K562 (cell line): ENCODE results near the gene PUSL1. TPM values are rescaled to one million over a fixed set of nuclear protein-coding genes. Genes with fewer than 3 reads are reported as not detected.

Experiments
- DPF2 ChIP-seq: fragments of 450-650 bp; IDR thresholded peaks from 2 replicates; pipeline ENCODE4 v1.6.1; 2016
- EHMT2 ChIP-seq: fragments of 450-650 bp; IDR thresholded peaks from 2 replicates; pipeline ENCODE4 v1.6.1; 2018; ENCODE audit warnings: antibody characterized with exemption
- GATA2 ChIP-seq: sonication (generic); formaldehyde crosslinking; IDR thresholded peaks from 2 replicates; pipeline ENCODE4 v1.4.0; 2020; ENCODE audit warnings: mild to moderate bottlenecking, missing genetic modification reagents
- HNRNPLL ChIP-seq: fragments of 200-400 bp; formaldehyde crosslinking; IDR thresholded peaks from 2 replicates; pipeline ENCODE4 v1.6.1; 2017; ENCODE audit warnings: low read length, low read depth, mild to moderate bottlenecking; ENCODE audit not compliant: poor library complexity, severe bottlenecking
- LARP7 ChIP-seq: fragments of 450-650 bp; IDR thresholded peaks from 2 replicates; pipeline ENCODE4 v1.6.1; 2016
- MAFF ChIP-seq: IDR thresholded peaks from 2 replicates; pipeline ENCODE4 v1.6.1; 2012; ENCODE audit warnings: low read length, improper control_type of control experiment
- MEIS2 ChIP-seq: fragments of 450-650 bp; IDR thresholded peaks from 2 replicates; pipeline ENCODE4 v1.6.1; 2014; ENCODE audit warnings: mild to moderate bottlenecking; ENCODE audit not compliant: partially characterized antibody
- SIN3A ChIP-seq, 2 experiments: fragments of 150-350 bp in 1 of 2; IDR thresholded peaks; 2 replicates each; pipeline ENCODE4 v1.6.1; 2011 to 2016; ENCODE audit warnings: borderline replicate concordance in 2 of 2, low read depth in 2 of 2, low read length in 2 of 2, mild to moderate bottlenecking in 2 of 2, moderate library complexity in 2 of 2; ENCODE audit not compliant: control insufficient read depth in 1 of 2
- SLC30A9 ChIP-seq: fragments of 250-450 bp; sonication (Bioruptor Pico); IDR thresholded peaks from 2 replicates; pipeline ENCODE4 v1.8.0; 2022; ENCODE audit warnings: mild to moderate bottlenecking, moderate library complexity
- SMAD4 ChIP-seq: fragments of 250-450 bp; sonication (Bioruptor Pico); conservative IDR thresholded peaks from 2 replicates; pipeline ENCODE4 v1.8.0; 2021; ENCODE audit warnings: inconsistent platforms, mild to moderate bottlenecking, moderate library complexity
- SMARCB1 ChIP-seq: IDR thresholded peaks from 2 replicates; pipeline ENCODE4 v1.6.1; 2011; ENCODE audit warnings: improper control_type of control experiment, low read depth; ENCODE audit not compliant: insufficient read length
- SRSF3 ChIP-seq: fragments of 200-400 bp; formaldehyde crosslinking; IDR thresholded peaks from 2 replicates; pipeline ENCODE4 v1.6.1; 2016; ENCODE audit warnings: mild to moderate bottlenecking, low read length, moderate library complexity; ENCODE audit not compliant: insufficient read depth
- TBL1XR1 ChIP-seq, 2 experiments: IDR thresholded peaks; 2 replicates each; pipeline ENCODE4 v1.6.1; 2012; ENCODE audit warnings: improper control_type of control experiment in 2 of 2, low read length in 2 of 2, mild to moderate bottlenecking in 1 of 2
- TCF7L2 ChIP-seq: fragments of 150-350 bp; IDR thresholded peaks from 2 replicates; pipeline ENCODE4 v1.6.1; 2016; ENCODE audit warnings: low read depth, mild to moderate bottlenecking, low read length, moderate library complexity
- THRB ChIP-seq: fragments of 450-650 bp; formaldehyde crosslinking; conservative IDR thresholded peaks from 2 replicates; pipeline ENCODE4 v1.4.0; 2022; ENCODE audit warnings: mild to moderate bottlenecking, missing genetic modification characterization
- ZC3H8 ChIP-seq: fragments of 450-650 bp; IDR thresholded peaks from 2 replicates; pipeline ENCODE4 v1.6.1; 2017
- ZNF232 ChIP-seq: sonication (generic); formaldehyde crosslinking; IDR thresholded peaks from 2 replicates; pipeline ENCODE4 v1.8.0; 2022; ENCODE audit warnings: mild to moderate bottlenecking, missing genetic modification reagents
- ZNF324 ChIP-seq: fragments of 250-450 bp; sonication (Bioruptor Pico); IDR thresholded peaks from 2 replicates; pipeline ENCODE4 v1.4.0; 2020; ENCODE audit warnings: mild to moderate bottlenecking
- ZNF780A ChIP-seq: fragments of 250-450 bp; sonication (Bioruptor Pico); IDR thresholded peaks from 2 replicates; pipeline ENCODE4 v1.5.0; 2021; ENCODE audit warnings: mild to moderate bottlenecking
- polyA plus RNA-seq, 8 experiments: library from polyadenylated mRNA; depleted of rRNA in 4 of 8; stranded (reverse) in 5 of 8; unstranded in 3 of 8; fragments of >200 nt; fragmentation: Nextera tagmentation in 2 of 8; fragmentation: Illumina TruSeq in 1 of 8; extraction: Ambion mirVana in 2 of 8; extraction: Trizol in 1 of 8; gene quantifications; 2 replicates each; pipeline versions ENCODE4 v1.2.1 to v1.2.3, GENCODE V29; 2011 to 2014; ENCODE audit warnings: inconsistent platforms in 1 of 8, missing spikeins in 1 of 8
- total RNA-seq, 7 experiments: library from RNA; depleted of rRNA in 6 of 7; stranded (reverse); fragments of >200 nt in 6 of 7; fragmentation: Illumina TruSeq in 2 of 7; extraction: Trizol in 2 of 7; gene quantifications; 2 replicates each; pipeline versions ENCODE4 v1.2.1 to v1.2.3, GENCODE V29; 2011 to 2021; ENCODE audit warnings: low replicate concordance in 1 of 7
- TF ChIP-seq, protein P1 (sequence below): sonication (generic); formaldehyde crosslinking; IDR thresholded peaks from 2 replicates; pipeline ENCODE4 v1.8.1; 2023; ENCODE audit warnings: mild to moderate bottlenecking, missing genetic modification reagents, moderate library complexity
- TF ChIP-seq, protein P2 (sequence below): IDR thresholded peaks from 2 replicates; pipeline ENCODE4 v1.6.1; 2014; ENCODE audit warnings: antibody characterized with exemption
- TF ChIP-seq, protein P3 (sequence below): fragments of 200-800 bp; sonication (Bioruptor generic); IDR thresholded peaks from 2 replicates; pipeline ENCODE4 v1.6.1; 2016; ENCODE audit warnings: missing genetic modification characterization, missing compliant biosample characterization

Gene PUSL1
- total and polyA plus RNA-seq, 9 of the 15 experiments (the other 6 are each of a cell fraction or from before 2014, with no cell fraction given): 0.62 to 86.9 (median 13.6) TPM

- TF ChIP-seq LARP7 (no peak), SIN3A (IDR thresholded peaks at IDR 0.05; ENCODE audit: borderline replicate concordance in 2 of 2, control insufficient read depth in 1 of 2, low read depth in 2 of 2, low read length in 2 of 2) (peak in 1 of 2 experiments; percentile 73; a peak in 1 of 4 replicates), SRSF3 (no peak), GATA2 (no peak), ZNF780A (CRISPR knock-in tag) (no peak), ZC3H8 (no peak), ZNF324 (CRISPR knock-in tag) (no peak), MEIS2 (no peak), SMARCB1 (no peak), HNRNPLL (no peak), DPF2 (no peak), MAFF (no peak), THRB (CRISPR knock-in tag) (no peak), TBL1XR1 (IDR thresholded peaks at IDR 0.05; ENCODE audit: low read length in 2 of 2) (no peak), ZNF232 (CRISPR knock-in tag) (no peak), EHMT2 (no peak), TCF7L2 (no peak), SMAD4 (CRISPR knock-in tag) (no peak), SLC30A9 (CRISPR knock-in tag) (no peak)
- TF ChIP-seq, protein P1, sequence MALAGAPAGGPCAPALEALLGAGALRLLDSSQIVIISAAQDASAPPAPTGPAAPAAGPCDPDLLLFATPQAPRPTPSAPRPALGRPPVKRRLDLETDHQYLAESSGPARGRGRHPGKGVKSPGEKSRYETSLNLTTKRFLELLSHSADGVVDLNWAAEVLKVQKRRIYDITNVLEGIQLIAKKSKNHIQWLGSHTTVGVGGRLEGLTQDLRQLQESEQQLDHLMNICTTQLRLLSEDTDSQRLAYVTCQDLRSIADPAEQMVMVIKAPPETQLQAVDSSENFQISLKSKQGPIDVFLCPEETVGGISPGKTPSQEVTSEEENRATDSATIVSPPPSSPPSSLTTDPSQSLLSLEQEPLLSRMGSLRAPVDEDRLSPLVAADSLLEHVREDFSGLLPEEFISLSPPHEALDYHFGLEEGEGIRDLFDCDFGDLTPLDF (CRISPR knock-in tag): no peak
- TF ChIP-seq, protein P2, sequence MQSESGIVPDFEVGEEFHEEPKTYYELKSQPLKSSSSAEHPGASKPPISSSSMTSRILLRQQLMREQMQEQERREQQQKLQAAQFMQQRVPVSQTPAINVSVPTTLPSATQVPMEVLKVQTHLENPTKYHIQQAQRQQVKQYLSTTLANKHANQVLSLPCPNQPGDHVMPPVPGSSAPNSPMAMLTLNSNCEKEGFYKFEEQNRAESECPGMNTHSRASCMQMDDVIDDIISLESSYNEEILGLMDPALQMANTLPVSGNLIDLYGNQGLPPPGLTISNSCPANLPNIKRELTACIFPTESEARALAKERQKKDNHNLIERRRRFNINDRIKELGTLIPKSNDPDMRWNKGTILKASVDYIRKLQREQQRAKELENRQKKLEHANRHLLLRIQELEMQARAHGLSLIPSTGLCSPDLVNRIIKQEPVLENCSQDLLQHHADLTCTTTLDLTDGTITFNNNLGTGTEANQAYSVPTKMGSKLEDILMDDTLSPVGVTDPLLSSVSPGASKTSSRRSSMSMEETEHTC: no peak
- TF ChIP-seq, protein P3, sequence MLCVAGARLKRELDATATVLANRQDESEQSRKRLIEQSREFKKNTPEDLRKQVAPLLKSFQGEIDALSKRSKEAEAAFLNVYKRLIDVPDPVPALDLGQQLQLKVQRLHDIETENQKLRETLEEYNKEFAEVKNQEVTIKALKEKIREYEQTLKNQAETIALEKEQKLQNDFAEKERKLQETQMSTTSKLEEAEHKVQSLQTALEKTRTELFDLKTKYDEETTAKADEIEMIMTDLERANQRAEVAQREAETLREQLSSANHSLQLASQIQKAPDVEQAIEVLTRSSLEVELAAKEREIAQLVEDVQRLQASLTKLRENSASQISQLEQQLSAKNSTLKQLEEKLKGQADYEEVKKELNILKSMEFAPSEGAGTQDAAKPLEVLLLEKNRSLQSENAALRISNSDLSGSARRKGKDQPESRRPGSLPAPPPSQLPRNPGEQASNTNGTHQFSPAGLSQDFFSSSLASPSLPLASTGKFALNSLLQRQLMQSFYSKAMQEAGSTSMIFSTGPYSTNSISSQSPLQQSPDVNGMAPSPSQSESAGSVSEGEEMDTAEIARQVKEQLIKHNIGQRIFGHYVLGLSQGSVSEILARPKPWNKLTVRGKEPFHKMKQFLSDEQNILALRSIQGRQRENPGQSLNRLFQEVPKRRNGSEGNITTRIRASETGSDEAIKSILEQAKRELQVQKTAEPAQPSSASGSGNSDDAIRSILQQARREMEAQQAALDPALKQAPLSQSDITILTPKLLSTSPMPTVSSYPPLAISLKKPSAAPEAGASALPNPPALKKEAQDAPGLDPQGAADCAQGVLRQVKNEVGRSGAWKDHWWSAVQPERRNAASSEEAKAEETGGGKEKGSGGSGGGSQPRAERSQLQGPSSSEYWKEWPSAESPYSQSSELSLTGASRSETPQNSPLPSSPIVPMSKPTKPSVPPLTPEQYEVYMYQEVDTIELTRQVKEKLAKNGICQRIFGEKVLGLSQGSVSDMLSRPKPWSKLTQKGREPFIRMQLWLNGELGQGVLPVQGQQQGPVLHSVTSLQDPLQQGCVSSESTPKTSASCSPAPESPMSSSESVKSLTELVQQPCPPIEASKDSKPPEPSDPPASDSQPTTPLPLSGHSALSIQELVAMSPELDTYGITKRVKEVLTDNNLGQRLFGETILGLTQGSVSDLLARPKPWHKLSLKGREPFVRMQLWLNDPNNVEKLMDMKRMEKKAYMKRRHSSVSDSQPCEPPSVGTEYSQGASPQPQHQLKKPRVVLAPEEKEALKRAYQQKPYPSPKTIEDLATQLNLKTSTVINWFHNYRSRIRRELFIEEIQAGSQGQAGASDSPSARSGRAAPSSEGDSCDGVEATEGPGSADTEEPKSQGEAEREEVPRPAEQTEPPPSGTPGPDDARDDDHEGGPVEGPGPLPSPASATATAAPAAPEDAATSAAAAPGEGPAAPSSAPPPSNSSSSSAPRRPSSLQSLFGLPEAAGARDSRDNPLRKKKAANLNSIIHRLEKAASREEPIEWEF (CRISPR knock-in tag): no peak
Observed at GRCh38 chr1:1324084-1324523, 15.7 kb downstream of the PUSL1 start (continued).
